ENCODE data around the gene PPM1H. TPM values are rescaled to one million over a fixed set of nuclear protein-coding genes. Genes with fewer than 3 reads are reported as not detected.
"Not testable (repeated sequence)": the region's sequence is repeated elsewhere in the genome, so short reads cannot be mapped to it uniquely, and the experiment has no call there.

Gene PPM1H
- total RNA-seq, 2 donors from 2014 or later = 27.0 to 46.9 TPM

- no peak for TF ChIP-seq POLR2A (IDR thresholded peaks at IDR 0.05)
- TF ChIP-seq POLR2AphosphoS5 (IDR thresholded peaks at IDR 0.05) = no peak
- TF ChIP-seq, protein P1, sequence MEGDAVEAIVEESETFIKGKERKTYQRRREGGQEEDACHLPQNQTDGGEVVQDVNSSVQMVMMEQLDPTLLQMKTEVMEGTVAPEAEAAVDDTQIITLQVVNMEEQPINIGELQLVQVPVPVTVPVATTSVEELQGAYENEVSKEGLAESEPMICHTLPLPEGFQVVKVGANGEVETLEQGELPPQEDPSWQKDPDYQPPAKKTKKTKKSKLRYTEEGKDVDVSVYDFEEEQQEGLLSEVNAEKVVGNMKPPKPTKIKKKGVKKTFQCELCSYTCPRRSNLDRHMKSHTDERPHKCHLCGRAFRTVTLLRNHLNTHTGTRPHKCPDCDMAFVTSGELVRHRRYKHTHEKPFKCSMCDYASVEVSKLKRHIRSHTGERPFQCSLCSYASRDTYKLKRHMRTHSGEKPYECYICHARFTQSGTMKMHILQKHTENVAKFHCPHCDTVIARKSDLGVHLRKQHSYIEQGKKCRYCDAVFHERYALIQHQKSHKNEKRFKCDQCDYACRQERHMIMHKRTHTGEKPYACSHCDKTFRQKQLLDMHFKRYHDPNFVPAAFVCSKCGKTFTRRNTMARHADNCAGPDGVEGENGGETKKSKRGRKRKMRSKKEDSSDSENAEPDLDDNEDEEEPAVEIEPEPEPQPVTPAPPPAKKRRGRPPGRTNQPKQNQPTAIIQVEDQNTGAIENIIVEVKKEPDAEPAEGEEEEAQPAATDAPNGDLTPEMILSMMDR (IDR thresholded peaks at IDR 0.05) = no peak
- no peaks in the 10 kb centered on the region for H3K27me3 ChIP-seq (replicated peaks; ENCODE audit: insufficient read depth)
- H3K36me3 ChIP-seq = no peaks in the 10 kb centered on the region
- no peak overlapping the region for H3K27ac ChIP-seq
- no peaks in the 10 kb centered on the region for H3K9me3 ChIP-seq
- 96% methylated on average over 3 of the region's 3 CpGs for WGBS
- H3K4me3 ChIP-seq = no peak overlapping the region
- no peaks in the 10 kb centered on the region for H3K4me1 ChIP-seq (replicated peaks)
- intact Hi-C loops (cut with DNase I) = loop anchor here (10.0 kb wide), 1 partner anchor 251 kb away; no protein-coding TSS in a partner anchor
- DNase-seq (ENCODE audit: low spot score) = no peak
These were observed 120.7 kb downstream of the PPM1H start for GRCh38 chr12:62814243-62814642.

GRCh38 chr12:62813031-62813829 is 121.7 kb downstream of the PPM1H start:
- Histone ChIP-seq H3K4me1 (replicated peaks) (no peaks in the 10 kb centered on the region), H3K36me3 (no peaks in the 10 kb centered on the region), H3K4me3 (no peak overlapping the region), H3K27ac (no peak overlapping the region), H3K9me3 (no peaks in the 10 kb centered on the region), H3K27me3 (replicated peaks; ENCODE audit: insufficient read depth) (no peaks in the 10 kb centered on the region)
- WGBS = 18% methylated on average over 18 of the region's 18 CpGs
- intact Hi-C loops (cut with DNase I) = loop anchor here (10.0 kb wide), 1 partner anchor 252 kb away; no protein-coding TSS in a partner anchor
- TF ChIP-seq POLR2A (IDR thresholded peaks at IDR 0.05) = no peak
- TF ChIP-seq, protein P1 (IDR thresholded peaks at IDR 0.05) = peak; percentile 18 to 42 (median 28)
- DNase-seq (ENCODE audit: low spot score) = peak; percentile 31

DNA sequence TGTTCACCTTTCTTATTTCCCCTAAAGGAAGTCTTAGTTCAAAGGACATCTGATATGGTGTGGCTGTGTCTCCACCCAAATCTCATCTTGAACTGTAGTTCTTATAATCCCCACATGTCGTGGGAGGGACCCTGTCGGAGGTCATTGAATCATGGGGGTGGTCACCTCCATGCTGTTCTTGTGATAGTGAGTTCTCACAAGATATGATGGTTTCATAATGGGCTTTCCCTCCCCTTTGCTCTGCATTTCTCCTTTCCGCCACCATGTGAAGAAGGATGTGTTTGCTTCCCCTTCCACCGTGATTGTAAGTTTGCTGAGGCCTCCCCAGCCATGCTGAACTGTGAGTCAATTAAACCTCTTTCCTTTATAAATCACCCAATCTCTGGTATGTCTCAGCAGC is 123.5 kb downstream of the PPM1H start:
- not testable (repeated sequence) for H3K4me3 ChIP-seq; H3K36me3 ChIP-seq; H3K4me1 ChIP-seq (replicated peaks); H3K9me3 ChIP-seq; H3K27me3 ChIP-seq (replicated peaks; ENCODE audit: insufficient read depth); H3K27ac ChIP-seq; DNase-seq (ENCODE audit: low spot score)
- 89% methylated on average over 4 of the region's 4 CpGs for WGBS
- intact Hi-C loops (cut with DNase I) = loop anchor here (10.0 kb wide), 1 partner anchor 253 kb away; no protein-coding TSS in a partner anchor

DNA sequence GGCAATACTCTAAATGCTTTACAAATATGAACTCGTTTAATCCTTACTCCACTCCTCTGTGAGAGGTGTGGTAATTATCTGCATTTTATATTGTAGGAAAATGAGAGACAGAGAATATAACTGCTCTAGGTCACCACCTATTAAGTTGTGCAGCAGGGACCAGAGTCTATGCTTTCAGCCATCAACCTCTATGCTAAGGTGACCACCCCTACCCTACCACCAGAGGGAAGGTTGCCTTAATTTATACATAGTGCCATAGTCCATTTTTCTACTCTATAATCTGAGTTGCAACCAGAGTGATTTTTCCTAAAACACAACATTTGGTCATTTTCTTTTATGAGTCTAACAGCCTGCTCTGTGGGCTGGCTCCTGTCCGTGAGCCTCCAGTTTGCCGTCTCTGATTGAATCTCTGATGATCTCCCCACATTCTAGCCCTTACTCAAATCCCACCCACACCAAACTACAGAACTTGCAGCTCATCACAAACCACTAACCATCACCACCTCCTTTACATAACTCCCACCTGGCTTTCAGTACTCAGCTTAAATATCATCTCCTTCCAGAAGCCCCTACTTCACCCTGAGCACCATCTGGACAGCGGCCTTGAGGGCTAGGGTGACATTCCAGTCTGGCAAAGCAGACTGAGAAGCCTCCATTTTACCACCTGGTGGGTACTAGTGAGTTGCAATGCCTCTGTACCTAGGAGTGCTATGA is 126.6 kb downstream of the PPM1H start:
- TF ChIP-seq, protein P1 (IDR thresholded peaks at IDR 0.05) = no peak
- TF ChIP-seq POLR2A (IDR thresholded peaks at IDR 0.05) (no peak), POLR2AphosphoS5 (IDR thresholded peaks at IDR 0.05) (no peak)
- intact Hi-C loops (cut with DNase I) = no loop called here
- no peak for DNase-seq (ENCODE audit: low spot score)
- no peaks in the 10 kb centered on the region for H3K27me3 ChIP-seq (replicated peaks; ENCODE audit: insufficient read depth)
- H3K9me3 ChIP-seq = no peaks in the 10 kb centered on the region
- H3K27ac ChIP-seq = no peak overlapping the region
- H3K36me3 ChIP-seq = no peaks in the 10 kb centered on the region
- H3K4me3 ChIP-seq = no peak overlapping the region
- H3K4me1 ChIP-seq (replicated peaks) = no peaks in the 10 kb centered on the region
- WGBS = 87% methylated on average over 4 of the region's 4 CpGs

- intact Hi-C loops (cut with DNase I) = no loop called here
- WGBS = 96% methylated on average over 2 of the region's 2 CpGs
- Histone ChIP-seq H3K4me1 (replicated peaks) (no peaks in the 10 kb centered on the region), H3K27me3 (replicated peaks; ENCODE audit: insufficient read depth) (no peaks in the 10 kb centered on the region), H3K36me3 (no peaks in the 10 kb centered on the region), H3K9me3 (no peaks in the 10 kb centered on the region), H3K4me3 (no peak overlapping the region), H3K27ac (no peak overlapping the region)
- TF ChIP-seq POLR2A (IDR thresholded peaks at IDR 0.05) (no peak), POLR2AphosphoS5 (IDR thresholded peaks at IDR 0.05) (no peak)
- TF ChIP-seq, protein P1 (IDR thresholded peaks at IDR 0.05) = no peak
- no peak for DNase-seq (ENCODE audit: low spot score)
These were observed 128.1 kb downstream of the PPM1H start for GRCh38 chr12:62806893-62807292.

All from prostate gland (tissue), 2 donors.